22Rv1 (cell line): ENCODE measurements around the gene OTUB2.

ENCODE experiments used
- CTCF ChIP-seq: fragments of 450-650 bp; IDR thresholded peaks from 2 replicates; pipeline ENCODE4 v1.5.1; 2017; ENCODE audit warnings: mild to moderate bottlenecking
- ZFX ChIP-seq: fragments of 450-650 bp; IDR thresholded peaks from 2 replicates; pipeline ENCODE4 v1.6.1; 2017; ENCODE audit warnings: antibody characterized with exemption, borderline replicate concordance

GRCh38 chr14:93980456-93981201, 45.5 kb upstream of the OTUB2 start:
- TF ChIP-seq CTCF (no peak), ZFX (no peak)
